ENCODE results near the gene PNPLA1. TPM values are rescaled to one million over a fixed set of nuclear protein-coding genes. Genes with fewer than 3 reads are reported as not detected.

The PNPLA1 gene, protein sequence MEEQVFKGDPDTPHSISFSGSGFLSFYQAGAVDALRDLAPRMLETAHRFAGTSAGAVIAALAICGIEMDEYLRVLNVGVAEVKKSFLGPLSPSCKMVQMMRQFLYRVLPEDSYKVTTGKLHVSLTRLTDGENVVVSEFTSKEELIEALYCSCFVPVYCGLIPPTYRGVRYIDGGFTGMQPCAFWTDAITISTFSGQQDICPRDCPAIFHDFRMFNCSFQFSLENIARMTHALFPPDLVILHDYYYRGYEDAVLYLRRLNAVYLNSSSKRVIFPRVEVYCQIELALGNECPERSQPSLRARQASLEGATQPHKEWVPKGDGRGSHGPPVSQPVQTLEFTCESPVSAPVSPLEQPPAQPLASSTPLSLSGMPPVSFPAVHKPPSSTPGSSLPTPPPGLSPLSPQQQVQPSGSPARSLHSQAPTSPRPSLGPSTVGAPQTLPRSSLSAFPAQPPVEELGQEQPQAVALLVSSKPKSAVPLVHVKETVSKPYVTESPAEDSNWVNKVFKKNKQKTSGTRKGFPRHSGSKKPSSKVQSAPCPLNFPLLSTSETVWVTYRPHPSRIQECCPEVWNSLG
- not detected for total RNA-seq
- long read RNA-seq = 0 reads

DNA sequence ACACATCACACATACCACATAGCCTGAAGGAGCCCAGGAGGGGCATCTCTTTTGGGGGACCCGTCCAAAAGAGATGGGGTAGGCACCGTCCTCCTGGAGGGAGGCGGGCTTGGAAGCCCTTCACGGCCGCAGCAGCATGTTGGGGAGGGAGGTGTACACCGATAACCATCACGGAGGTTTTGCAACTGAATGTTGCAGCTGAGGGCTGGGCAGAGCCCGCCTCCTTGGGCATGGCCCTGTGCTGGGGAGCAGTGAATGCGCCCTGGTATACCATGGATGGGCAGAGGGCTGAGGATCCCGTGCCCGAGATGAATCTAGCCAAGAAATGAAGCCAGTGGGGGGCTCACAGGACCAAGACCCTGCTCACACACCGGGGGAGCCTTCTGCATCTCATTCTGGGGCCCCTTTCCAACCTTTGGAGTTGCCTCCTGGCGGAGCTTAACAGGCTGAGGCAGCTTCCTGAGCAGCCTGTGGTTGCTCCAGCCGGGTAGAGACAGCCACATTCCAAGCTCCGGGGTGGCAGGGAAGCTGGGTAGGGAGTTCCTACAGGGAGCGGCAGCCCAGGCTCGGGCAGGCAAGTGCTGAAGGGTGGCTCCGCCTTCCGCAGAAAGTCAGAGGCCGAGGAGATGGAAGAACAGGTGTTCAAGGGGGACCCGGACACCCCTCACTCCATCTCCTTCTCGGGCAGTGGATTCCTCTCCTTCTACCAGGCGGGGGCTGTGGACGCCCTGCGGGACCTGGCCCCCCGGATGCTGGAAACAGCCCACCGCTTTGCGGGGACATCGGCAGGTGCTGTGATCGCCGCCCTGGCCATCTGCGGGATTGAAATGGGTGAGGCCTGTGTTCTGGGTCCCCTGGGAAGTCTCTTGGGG lies at the start of gene PNPLA1:
PNPLA1 (plus strand) TSS at position 227 of the 872 bp plus-strand sequence; CDS start at position 627, 400 bp downstream.
- DNase-seq (ENCODE audit: low spot score) = no peak
- intact Hi-C loops (cut with DNase I) = no loop called here

DNA sequence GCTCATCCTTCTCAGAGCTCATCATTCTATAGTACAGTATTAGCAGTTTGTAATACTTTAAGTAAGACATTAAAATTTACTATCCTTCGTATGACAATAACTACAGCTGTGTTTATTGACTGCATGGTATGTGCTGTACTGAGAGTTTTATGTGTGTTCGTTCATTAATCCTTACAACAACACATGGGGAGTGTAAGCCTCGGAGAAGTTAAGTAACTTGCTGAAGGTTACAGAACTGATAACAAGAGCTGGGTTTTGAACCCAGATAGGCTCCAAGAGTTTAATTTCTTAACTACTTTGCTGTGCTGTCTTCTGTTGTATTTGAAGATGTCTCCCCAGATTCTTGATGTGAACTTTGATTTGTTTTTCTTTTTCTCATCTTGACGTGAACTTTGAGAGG lies 49.6 kb upstream of the PNPLA1 start:
- no peak for DNase-seq (ENCODE audit: low spot score)
- intact Hi-C loops (cut with DNase I) = no loop called here

DNA sequence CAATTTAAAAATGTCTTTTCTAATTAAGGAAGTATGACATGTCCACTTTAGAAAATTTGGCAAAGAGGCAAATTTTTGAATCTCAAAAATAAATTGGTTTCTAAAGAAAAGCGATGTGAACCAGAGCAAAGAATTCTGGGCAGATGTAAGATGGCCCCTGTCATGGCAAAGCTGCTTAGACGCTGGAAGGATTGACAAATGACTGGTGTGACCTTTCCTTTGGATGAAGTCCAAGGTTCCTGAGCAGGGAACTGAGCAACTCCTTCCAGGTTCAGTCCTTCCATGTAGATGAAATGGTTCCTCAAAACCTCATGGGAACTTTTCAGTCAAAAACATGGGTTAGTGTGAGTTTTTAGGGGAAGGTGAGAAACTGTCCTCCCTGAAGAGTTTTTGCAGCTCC lies 48.2 kb upstream of the PNPLA1 start:
- no peak for DNase-seq (ENCODE audit: low spot score)
- intact Hi-C loops (cut with DNase I) = no loop called here

DNA sequence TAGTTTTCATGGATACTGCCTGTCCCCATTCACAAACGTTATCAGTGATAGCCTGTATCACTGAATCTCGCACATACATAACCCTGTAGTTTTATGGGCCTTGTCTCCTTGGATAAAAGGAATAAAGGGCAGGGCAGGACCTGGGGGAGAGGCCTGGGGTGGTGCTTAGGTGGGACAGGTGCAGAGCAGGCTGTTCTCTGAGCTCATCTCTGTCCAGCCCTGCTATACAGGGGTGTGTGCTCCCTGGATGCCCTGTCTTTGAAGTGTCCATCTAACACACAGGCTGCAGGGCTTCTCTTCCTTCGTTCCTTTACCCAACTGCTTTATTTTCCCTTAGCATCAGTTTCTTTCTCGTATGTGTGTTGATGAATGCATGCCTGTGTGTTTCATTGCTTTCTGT lies 46.9 kb upstream of the PNPLA1 start:
- intact Hi-C loops (cut with DNase I) = no loop called here
- no peak for DNase-seq (ENCODE audit: low spot score)

DNA sequence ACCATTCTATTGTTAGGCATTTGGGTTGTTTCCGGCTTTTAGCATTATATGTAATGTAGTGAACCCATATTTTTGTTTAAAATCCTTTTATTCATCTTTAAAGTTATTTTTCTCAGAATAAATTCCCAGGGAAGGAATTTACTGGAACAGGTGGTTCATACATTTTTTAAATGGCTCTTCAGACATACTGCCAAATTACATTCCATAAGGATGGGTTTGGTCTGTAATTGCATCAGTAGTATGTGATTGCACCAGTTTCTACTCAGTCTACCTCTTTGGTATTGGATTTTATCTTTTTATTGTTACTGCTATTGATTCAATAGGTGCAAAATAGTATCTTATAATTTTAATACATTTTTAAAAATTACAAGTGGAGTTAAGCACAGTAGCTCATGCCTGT lies 46.2 kb upstream of the PNPLA1 start:
- intact Hi-C loops (cut with DNase I) = no loop called here
- DNase-seq (ENCODE audit: low spot score) = no peak

DNA sequence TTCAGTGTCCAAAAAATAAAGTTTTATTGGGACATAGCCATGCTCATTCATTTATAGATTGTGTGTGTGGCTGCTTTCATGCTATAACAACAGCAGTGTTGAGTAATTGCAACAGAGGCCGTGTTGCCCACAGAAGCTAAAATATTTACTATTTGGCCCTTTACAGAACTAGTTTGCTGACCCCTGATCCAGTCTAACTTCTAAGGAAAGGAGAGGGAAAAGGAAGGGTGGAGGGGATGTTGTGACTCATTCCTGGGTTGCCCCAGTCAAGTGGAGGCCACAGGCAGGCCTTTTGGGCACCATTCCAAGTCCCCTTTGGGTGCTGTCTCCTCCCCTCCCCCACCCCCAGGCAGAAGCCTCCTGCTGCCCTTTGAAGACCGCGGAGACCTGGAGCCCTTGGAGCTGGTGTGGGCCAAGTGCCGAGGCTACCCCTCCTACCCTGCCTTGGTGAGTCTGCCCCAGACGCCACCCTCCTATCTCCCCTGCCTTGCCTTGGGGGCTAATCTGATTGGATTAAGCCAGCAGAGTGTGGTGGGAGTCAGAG lies 44.9 kb upstream of the PNPLA1 start:
- intact Hi-C loops (cut with DNase I) = no loop called here
- DNase-seq (ENCODE audit: low spot score) = no peak

DNA sequence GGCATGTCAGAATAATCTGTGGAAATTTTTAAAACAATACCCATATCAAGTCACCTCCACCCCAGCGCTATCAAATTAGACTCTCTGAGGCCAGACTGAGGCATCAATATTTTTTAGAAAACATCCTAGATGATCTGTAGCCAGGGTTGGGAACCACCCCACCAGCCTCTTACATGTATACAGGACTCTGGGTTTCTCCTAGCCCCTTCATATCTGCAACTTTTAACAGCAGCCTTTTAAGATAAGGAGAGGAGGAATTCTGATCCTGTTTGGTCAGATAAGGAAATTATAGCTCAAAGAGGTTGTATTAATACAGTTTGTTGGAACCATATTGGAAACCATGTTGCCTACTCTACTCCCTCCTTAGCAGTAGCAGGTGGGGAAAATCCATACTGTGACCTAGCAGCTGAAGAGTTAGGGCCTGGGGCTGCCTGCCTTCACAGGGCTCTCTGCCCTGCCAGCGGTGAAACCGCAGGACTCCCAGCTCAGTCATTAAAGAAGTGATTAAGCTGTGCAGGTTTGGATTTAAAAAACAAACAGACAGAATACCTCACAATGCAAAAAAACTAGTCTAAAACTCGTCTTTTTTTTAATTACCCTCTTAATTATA lies 43.3 kb upstream of the PNPLA1 start:
- DNase-seq (ENCODE audit: low spot score) = no peak
- intact Hi-C loops (cut with DNase I) = no loop called here

DNA sequence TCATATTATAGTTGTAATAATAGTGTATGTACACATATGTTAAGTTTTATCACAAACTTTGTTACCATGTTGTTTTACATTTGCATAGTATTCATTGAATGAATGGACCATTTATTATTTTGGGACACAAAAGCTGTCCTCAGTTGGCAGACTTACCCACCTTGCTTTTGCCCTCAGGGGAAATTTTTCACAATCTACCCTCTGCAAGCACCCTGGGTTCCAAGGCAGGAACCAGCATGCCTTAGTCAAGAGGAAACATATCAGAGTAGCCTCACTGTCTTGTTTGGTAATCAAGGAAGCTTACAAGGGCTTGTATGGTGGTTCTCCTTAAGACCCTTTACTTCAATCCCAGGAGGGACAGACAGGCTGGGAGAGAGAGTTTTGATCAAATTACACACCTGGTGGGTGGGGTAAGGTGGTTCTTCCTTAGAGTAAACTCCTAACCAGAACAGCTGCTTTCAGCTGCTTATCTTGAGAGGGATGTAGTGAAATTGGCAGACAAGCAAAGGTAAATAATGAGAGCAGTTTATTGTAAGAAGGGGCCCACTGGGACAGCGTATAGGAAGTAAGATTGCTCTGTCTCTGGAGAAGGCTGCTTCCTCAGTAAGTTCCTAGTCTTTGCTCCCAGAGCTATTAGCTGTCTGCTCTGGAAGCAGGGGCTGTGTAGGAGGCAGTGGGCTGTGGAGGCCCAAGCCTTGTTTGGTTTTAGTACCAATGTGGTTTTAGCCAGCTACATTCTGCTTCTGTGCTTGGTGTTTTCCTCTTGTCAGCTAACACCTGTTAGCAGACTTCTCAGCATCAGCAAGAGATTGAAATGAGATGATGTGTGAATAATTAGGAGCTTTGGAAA lies 42.3 kb upstream of the PNPLA1 start:
- intact Hi-C loops (cut with DNase I) = no loop called here
- DNase-seq (ENCODE audit: low spot score) = no peak

DNA sequence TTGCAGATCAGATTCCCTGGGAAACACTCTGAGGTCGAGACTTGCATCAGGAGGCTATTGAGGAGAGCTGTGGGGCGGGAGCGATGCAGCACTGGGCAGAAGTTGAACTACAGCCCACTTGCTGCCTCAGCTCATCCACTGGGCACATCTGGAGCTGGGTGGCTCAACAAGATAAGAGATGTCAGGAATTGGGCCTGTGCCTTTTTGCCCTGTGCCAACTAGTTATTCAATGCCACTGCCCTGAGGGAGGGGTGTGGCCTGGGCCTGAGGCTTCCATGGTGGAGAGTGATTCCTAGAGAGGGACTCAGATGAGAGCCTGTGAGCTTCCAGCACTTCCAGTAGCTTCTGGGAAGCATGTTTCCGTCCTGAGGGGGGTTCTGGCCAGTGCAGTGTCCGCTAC lies 40.6 kb upstream of the PNPLA1 start:
- intact Hi-C loops (cut with DNase I) = no loop called here
- DNase-seq (ENCODE audit: low spot score) = no peak

DNA sequence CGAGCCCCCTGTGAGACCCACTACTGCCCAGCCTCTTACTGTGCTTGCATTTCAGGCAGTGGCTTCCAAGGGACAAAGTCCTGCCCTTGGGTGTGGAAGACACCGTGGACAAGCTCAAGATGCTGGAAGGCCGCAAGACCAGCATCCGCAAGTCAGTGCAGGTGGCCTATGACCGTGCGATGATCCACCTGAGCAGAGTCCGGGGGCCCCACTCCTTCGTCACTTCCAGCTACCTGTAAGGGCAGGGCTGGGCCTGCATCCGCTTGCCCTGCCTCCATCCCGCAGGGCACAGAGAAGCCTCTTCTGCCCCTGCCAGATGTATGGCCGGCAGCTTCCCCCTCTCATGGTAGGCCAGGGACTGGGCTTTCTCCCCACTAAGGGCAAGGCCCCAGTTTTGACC lies 39.5 kb upstream of the PNPLA1 start:
- intact Hi-C loops (cut with DNase I) = no loop called here

DNA sequence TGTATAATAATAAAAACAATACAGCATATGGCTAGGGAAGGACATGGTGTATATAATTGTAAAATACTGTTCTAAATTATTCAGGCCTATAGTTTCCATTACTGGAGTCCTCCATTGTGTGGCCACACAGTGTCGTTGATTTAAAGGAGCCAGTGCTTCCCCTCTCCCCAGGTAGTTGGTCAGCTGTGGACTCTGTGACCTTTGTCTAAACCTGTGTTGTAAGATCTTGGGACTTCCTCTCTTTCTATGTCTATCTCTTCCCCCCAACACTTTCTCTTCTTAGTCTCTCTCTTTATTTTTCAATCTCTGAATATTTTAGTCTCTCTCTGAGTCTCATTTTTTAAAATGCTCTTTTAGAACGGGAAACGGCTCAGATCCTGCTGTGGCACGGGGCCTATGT lies 37.7 kb upstream of the PNPLA1 start:
- DNase-seq (ENCODE audit: low spot score) = no peak
- intact Hi-C loops (cut with DNase I) = no loop called here

More for the DNA sequence above, 39.5 kb upstream of the PNPLA1 start:
- no peak for DNase-seq (ENCODE audit: low spot score)

DNA sequence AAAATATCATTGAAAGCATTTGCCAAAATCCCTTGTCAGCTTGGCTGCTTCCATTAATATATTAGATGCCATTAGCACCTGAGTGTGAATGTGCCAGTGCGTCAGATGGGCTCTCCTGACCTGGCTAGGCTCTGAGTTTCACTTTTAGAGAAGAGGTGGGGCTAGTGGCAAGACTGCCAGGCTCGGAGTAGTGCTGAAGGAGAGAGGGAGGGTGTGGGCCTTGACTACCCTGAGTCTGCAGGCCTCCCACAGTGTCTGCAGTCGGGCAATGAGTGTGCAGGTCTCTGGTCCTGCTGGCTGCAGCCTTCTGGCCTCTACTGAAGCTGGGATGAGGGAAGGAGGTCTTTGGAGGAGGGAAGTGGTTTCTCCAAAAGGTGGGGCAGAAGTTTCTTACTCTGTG lies 34.6 kb upstream of the PNPLA1 start:
- DNase-seq (ENCODE audit: low spot score) = no peak
- intact Hi-C loops (cut with DNase I) = no loop called here

DNA sequence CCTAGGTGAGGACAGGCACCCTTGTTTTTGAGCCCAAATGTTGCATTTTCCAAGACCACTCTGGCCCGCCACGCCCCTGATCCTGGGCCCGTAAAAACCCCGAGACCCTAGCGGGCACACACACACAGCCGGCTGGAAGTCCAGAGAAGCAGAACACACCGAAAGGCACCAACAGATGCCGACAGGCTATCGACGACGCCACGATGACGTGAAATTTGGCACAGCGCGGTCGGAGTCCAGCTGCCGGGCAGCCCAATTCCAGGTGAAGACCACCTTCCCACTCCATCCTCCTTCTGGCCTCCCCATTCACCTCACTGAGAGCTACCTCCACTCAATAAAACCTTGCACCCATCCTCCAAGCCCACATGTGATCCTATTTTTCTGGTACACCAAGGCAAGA lies 34.0 kb upstream of the PNPLA1 start:
- no peak for DNase-seq (ENCODE audit: low spot score)
- intact Hi-C loops (cut with DNase I) = no loop called here

DNA sequence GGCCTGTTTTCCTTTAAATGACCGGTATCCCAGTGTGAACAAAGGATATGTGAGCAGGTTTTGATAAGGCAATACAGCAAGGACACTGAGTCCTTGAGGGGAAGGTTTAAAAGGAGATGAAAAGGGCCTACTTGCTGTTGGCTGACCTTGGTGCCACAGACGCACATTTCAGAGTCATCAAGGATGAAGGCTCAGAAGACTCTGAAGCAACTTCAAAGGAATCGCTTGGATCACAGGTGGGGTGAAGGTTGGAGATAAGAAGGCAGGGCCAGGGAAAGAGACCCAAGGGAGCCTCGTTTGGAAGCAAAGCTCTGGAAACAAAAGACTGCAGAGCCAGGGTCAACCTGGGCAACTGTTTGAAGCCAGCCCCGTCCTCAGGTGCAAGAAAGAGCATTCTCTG lies 30.1 kb upstream of the PNPLA1 start:
- no peak for DNase-seq (ENCODE audit: low spot score)
- intact Hi-C loops (cut with DNase I) = no loop called here

DNA sequence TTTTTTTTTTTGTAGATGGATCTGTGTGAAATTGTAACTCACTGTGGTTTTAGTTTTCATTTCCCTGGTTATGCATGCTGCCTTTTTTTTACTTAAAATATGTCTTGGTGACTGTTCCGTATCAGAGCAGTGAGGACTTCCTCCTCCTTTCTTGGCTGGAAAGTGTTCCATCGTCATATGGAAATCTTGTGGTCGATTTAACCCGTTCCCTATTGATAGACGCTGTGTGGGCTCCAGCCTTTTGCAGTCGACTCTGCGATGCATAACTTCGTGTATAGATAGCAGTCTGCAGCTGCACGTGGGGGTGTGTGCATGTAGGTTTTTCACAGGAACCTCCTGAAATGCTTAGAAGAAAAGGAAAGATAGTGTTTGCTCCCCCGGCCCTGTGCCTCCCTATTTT lies 28.1 kb upstream of the PNPLA1 start:
- DNase-seq (ENCODE audit: low spot score) = no peak
- intact Hi-C loops (cut with DNase I) = no loop called here

DNA sequence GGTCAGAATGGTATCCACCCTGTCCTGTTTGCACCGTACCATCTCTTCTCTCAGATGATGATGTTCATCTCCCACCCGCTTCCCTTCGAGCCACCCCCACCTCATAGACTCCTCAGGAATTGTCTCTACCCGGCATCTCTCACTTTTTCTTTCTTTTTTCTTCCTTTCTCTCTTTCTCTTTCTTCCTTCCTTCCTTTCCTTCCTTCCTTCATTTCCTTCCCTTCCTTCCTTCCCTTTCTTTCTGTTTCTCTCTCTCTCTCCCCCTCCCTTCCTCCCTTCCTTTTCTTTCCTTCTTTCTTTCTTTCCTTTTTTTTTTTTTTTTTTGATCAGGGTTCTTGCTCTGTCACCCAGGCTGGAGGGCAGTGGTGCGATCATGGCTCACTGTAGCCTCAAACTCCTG lies 27.7 kb upstream of the PNPLA1 start:
- no peak for DNase-seq (ENCODE audit: low spot score)
- intact Hi-C loops (cut with DNase I) = no loop called here

DNA sequence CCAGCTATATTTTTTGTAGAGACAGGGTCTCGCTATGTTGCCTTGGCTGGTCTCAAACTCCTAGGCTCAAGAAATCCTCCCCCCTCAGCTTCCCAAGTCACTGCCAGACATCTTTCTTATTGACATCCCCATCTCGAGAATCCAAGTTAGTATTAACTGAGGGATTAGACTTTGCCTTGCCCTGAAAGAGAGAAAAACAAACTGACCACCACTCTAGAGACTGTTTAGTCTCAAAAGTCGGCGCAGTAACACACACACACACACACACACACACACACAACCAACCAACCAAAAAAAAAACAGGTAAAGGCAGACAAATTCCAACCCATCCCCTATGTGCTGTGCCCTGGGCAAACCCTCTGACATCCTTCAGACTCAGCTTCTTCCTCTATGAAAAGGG lies 27.2 kb upstream of the PNPLA1 start:
- no peak for DNase-seq (ENCODE audit: low spot score)
- intact Hi-C loops (cut with DNase I) = no loop called here

DNA sequence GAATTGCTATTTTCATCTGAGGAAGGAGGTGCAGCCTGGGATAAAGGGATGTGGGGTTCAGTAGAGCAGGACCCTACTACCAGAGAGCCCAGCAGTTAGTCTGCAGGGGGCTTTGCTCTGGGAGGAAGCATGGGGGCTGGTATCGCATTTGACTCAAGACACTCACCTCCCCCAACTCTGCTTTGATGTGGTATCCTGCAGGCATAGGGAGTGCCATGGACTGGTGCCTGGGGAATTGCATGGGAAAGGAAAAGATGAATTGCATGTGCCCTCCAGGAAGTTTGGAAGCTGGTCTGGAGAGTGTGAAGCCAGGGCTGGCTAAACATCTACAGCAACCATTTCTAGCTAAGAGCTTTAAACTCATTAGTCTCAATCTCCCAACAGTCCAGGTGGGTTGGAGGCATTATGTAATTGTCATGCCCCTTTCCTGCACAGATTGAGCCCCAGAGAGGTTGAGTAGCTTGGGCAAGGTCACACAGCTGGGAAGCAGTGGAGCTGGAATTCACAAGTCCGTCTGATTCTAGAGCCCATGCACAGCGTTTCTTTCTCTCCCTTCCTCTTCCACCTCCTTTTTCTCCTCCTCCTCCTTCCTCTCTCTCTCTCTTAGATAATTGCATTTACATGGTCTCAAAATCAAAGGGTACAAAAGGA lies 26.2 kb upstream of the PNPLA1 start:
- intact Hi-C loops (cut with DNase I) = no loop called here
- no peak for DNase-seq (ENCODE audit: low spot score)

Data from cardiac septum (tissue), 1 donor.